Suprapubic skin (tissue), 4 donors: Measurements from ENCODE around the gene CASR. TPM values are rescaled to one million over a fixed set of nuclear protein-coding genes. Genes with fewer than 3 reads are reported as not detected.

ENCODE experiments used
- DNase-seq, 2 donors: peaks; one replicate each; pipeline ENCODE4 v3.0.0-alpha.2; 2019; ENCODE audit warnings: low spot score in 2 of 2
- H3K27ac ChIP-seq: fragments of 200-600 bp; sonication (generic); one replicate; pipeline ENCODE4 v1.5.1; 2019
- H3K27me3 ChIP-seq: fragments of 200-600 bp; sonication (generic); one replicate; pipeline ENCODE4 v1.5.1; 2019
- H3K36me3 ChIP-seq: fragments of 200-600 bp; sonication (generic); one replicate; pipeline ENCODE4 v1.5.1; 2019
- H3K4me1 ChIP-seq: fragments of 200-600 bp; sonication (generic); one replicate; pipeline ENCODE4 v1.5.1; 2019
- H3K4me3 ChIP-seq: fragments of 200-600 bp; sonication (generic); one replicate; pipeline ENCODE4 v1.5.1; 2019; ENCODE audit warnings: mild to moderate bottlenecking
- H3K9me3 ChIP-seq: fragments of 200-600 bp; sonication (generic); one replicate; pipeline ENCODE4 v1.5.1; 2019
- EP300 ChIP-seq: sonication (generic); formaldehyde crosslinking; IDR thresholded peaks from one replicate; pipeline ENCODE4 v1.6.1; 2017; ENCODE audit warnings: antibody characterized with exemption
- POLR2A ChIP-seq, 2 donors: fragments of 450-650 bp; IDR thresholded peaks; one replicate each; pipeline ENCODE4 v1.6.1; 2017; ENCODE audit warnings: antibody characterized with exemption in 2 of 2, mild to moderate bottlenecking in 2 of 2, moderate library complexity in 2 of 2
- POLR2AphosphoS5 ChIP-seq, 3 donors: sonication (generic); formaldehyde crosslinking; IDR thresholded peaks; one replicate each; pipeline ENCODE4 v1.6.1; 2017; ENCODE audit warnings: antibody characterized with exemption in 3 of 3
- WGBS: methylation state at CpG from one replicate; pipeline ENCODE4 v1.1.5; 2018; 5-methylcytosine and 5-hydroxymethylcytosine counted together
- total RNA-seq, 4 donors: library from RNA; depleted of rRNA; stranded (reverse); fragments of >200 nt; gene quantifications; one replicate each; pipeline ENCODE4 v1.1.0, GENCODE V29; 2016
- TF ChIP-seq, protein P1 (sequence below), 2 donors: fragments of 200-600 bp in 1 of 2; fragments of 450-650 bp in 1 of 2; sonication (generic) in 1 of 2; IDR thresholded peaks; one replicate each; pipeline ENCODE4 v1.5.1; 2016 to 2019; ENCODE audit warnings: antibody characterized with exemption in 2 of 2, mild to moderate bottlenecking in 1 of 2, moderate library complexity in 1 of 2

The CASR gene
- total RNA-seq, 4 donors from 2014 or later, result not detected

DNA sequence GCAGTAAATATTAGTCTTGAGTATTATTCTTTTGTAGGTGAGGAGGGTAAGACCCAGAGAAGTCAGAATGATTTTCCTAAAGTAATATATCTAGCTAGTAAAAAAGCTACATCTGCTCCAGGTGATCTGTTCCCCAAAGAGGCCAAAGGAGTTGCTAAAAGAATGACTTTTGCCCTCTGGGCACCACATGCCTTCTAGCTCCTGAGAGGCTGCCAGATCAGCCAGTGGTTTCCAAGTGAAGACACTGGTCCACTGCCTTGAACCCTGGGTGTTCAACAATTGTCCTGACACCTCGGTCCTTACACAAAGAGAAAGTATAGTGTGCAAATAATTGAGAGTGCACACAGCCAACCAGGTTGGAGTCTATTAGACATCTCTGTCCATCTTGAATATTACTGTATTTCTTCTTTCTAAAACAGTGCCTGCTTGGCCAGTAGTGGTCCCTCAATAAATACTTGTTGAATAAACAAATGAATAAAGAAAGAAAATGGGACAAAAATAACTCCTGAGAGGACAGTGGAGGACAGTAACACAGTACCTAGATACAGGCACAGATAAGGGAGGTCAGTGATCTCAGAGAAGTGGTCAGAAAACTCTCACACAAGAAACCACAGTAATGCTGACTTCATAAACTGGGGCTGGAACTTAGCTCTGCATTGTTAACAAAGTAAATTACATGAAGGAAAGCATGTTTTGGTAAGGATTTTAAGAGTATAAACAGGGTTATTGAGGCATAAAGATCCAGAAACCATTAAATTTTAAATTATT lies 85.0 kb downstream of the CASR start:
- Histone ChIP-seq H3K4me3 (no peak overlapping the region), H3K27me3 (peaks cover 4% of the 10 kb centered on the region), H3K27ac (no peak overlapping the region), H3K9me3 (no peaks in the 10 kb centered on the region), H3K4me1 (no peaks in the 10 kb centered on the region), H3K36me3 (no peaks in the 10 kb centered on the region)
- WGBS, result 100% methylated on average over 1 of the region's 1 CpG
- TF ChIP-seq POLR2A (IDR thresholded peaks at IDR 0.05) (no peak), POLR2AphosphoS5 (IDR thresholded peaks at IDR 0.05) (no peak), EP300 (no peak)
- TF ChIP-seq, protein P1, sequence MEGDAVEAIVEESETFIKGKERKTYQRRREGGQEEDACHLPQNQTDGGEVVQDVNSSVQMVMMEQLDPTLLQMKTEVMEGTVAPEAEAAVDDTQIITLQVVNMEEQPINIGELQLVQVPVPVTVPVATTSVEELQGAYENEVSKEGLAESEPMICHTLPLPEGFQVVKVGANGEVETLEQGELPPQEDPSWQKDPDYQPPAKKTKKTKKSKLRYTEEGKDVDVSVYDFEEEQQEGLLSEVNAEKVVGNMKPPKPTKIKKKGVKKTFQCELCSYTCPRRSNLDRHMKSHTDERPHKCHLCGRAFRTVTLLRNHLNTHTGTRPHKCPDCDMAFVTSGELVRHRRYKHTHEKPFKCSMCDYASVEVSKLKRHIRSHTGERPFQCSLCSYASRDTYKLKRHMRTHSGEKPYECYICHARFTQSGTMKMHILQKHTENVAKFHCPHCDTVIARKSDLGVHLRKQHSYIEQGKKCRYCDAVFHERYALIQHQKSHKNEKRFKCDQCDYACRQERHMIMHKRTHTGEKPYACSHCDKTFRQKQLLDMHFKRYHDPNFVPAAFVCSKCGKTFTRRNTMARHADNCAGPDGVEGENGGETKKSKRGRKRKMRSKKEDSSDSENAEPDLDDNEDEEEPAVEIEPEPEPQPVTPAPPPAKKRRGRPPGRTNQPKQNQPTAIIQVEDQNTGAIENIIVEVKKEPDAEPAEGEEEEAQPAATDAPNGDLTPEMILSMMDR (IDR thresholded peaks at IDR 0.05), result no peak
- no peak for DNase-seq

DNA sequence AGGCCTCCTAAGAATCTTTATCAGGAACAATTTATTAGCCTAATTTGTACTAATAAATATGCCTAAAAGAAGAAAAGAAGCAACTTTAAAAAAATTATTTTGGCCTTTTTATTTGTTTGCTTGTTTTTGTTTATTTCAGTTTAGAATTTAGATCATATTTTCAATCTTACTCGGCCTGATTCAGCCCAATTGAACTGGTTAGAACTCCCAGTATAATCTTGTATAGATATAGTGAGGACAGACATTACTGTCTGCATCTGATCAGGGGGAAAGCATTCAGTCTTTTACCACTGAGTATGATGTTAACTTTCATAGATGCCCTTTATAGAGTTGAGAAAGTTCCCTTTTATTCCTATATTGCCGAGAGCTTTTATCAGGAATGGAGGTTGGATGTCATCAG lies 85.6 kb downstream of the CASR start:
- Histone ChIP-seq H3K27ac (no peak overlapping the region), H3K36me3 (no peaks in the 10 kb centered on the region), H3K4me3 (no peak overlapping the region), H3K9me3 (no peaks in the 10 kb centered on the region), H3K27me3 (no peaks in the 10 kb centered on the region), H3K4me1 (no peaks in the 10 kb centered on the region)
- no peak for DNase-seq
- TF ChIP-seq POLR2AphosphoS5 (IDR thresholded peaks at IDR 0.05) (no peak), POLR2A (IDR thresholded peaks at IDR 0.05) (no peak), EP300 (no peak)
- WGBS, result 78% methylated on average over 2 of the region's 2 CpGs

DNA sequence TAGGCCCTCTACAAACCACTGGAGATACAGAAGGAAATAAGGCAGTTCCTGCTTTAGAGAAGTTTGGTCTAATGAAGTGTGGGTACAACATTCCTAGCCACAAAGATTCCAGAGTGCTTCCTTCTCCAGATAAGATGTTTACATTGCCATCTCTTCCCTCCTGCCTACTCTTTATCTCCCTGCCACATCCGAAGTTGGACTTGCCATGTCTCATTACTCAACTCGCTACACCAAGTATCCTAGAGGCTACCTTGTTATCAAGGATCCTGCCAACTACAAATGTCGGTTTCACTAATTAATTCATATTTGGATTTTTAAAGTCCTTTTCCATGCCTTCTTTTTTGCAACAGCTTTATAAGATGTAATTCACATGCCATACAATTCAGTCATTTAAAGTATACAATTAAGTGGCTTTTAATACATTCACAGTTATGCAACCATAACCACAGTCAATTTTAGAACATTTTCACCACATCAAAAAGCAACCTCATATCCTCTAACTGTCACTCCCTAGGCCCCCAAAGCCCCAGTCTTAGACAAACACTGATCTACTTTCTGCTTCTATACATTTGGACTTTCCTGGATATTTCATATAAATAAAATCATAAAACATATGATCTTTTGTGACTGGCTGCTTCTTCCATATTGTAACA lies 87.9 kb downstream of the CASR start:
- no peaks in the 10 kb centered on the region for H3K4me1 ChIP-seq
- DNase-seq, result no peak
- no peaks in the 10 kb centered on the region for H3K9me3 ChIP-seq
- no peaks in the 10 kb centered on the region for H3K36me3 ChIP-seq
- H3K27ac ChIP-seq, result no peak overlapping the region
- WGBS, result 69% methylated on average over 3 of the region's 3 CpGs
- H3K4me3 ChIP-seq, result no peak overlapping the region
- no peak for TF ChIP-seq POLR2A (IDR thresholded peaks at IDR 0.05)
- TF ChIP-seq, protein P1 (IDR thresholded peaks at IDR 0.05), result no peak
- no peak for TF ChIP-seq EP300
- TF ChIP-seq POLR2AphosphoS5 (IDR thresholded peaks at IDR 0.05), result no peak
- H3K27me3 ChIP-seq, result no peaks in the 10 kb centered on the region

DNA sequence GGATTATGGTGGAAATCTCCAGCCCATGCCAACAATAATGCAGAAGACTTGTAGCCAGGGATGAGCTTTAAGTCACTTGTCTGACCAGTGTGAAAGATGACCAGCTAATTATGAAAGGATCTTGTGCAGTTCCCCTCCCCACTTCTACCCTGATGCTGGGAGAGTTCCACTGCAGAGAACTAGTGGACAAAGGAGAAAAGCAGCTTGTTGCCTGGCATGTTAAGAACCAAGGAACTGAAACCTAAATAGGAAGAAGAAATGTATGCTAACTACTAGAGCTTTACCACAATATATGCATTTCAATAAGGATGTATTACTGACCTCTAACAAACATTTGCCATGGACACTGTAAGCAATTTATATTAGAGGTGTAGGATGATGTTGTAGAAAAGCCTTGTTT lies 89.4 kb downstream of the CASR start:
- TF ChIP-seq, protein P1 (IDR thresholded peaks at IDR 0.05), result no peak
- TF ChIP-seq POLR2A (IDR thresholded peaks at IDR 0.05), result no peak
- TF ChIP-seq EP300, result no peak
- no peak for TF ChIP-seq POLR2AphosphoS5 (IDR thresholded peaks at IDR 0.05)
- no peaks in the 10 kb centered on the region for H3K27me3 ChIP-seq
- no peaks in the 10 kb centered on the region for H3K36me3 ChIP-seq
- no peaks in the 10 kb centered on the region for H3K9me3 ChIP-seq
- DNase-seq, result no peak
- H3K4me3 ChIP-seq, result no peak overlapping the region
- no peaks in the 10 kb centered on the region for H3K4me1 ChIP-seq
- H3K27ac ChIP-seq, result no peak overlapping the region

DNA sequence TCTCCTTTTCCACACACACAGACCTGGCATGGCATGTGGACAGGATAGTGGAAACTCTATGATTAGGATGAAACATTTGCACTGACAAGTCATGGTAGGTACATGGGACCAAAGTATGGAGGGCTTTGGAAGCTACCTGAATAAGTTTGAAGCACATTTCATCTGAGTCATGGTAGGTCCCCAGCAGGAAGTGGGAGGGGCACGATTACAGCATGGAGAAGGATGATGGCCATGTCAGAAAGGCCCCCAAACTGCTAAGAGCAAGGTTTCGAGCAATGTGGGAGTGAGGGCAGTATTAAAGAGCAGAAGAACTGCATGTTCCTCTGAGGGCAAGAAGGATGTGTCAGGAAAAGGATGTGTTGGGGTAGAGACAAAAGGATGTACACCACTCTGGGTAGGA lies 90.0 kb downstream of the CASR start:
- Histone ChIP-seq H3K4me3 (no peak overlapping the region), H3K27ac (no peak overlapping the region), H3K4me1 (no peaks in the 10 kb centered on the region), H3K9me3 (no peaks in the 10 kb centered on the region), H3K27me3 (no peaks in the 10 kb centered on the region), H3K36me3 (no peaks in the 10 kb centered on the region)
- TF ChIP-seq POLR2A (IDR thresholded peaks at IDR 0.05), result no peak
- TF ChIP-seq, protein P1 (IDR thresholded peaks at IDR 0.05), result no peak
- no peak for TF ChIP-seq POLR2AphosphoS5 (IDR thresholded peaks at IDR 0.05)
- no peak for TF ChIP-seq EP300
- no peak for DNase-seq
- WGBS, result 67% methylated on average over 2 of the region's 2 CpGs
